ENCODE results near the gene PACRG.

DNA sequence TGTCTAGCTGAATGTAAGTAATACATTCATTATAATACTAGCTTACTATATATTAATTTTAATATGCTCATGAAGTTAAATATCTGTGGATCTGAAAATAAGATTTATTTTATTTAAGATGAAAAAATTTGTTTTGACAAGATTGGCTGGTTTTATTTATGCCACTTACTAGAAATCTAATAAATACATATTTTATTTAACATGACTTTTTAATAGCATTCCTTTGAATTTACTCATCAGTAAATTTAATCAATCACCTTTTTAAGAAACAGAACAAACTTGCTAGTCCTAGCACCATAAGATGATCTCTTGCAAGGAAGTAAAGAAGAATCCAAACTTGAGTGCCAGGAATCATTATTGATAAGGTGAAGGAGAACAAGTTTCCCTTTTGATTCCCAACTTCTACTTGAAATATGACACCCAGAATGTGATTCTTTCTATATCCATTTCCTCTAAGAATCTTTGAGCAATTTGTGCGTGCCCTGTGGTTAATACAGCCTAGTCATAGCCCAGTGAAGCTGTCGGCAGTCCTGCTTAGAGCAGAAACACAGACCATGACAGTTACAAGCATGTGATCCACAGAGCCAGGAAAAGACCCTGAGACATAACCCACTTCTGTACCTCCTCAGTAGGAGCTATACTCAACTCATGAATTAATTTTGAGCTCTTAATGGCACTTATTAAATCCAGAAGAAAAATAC, 404.4 kb downstream of the PACRG start:
- TF ChIP-seq, protein P1, sequence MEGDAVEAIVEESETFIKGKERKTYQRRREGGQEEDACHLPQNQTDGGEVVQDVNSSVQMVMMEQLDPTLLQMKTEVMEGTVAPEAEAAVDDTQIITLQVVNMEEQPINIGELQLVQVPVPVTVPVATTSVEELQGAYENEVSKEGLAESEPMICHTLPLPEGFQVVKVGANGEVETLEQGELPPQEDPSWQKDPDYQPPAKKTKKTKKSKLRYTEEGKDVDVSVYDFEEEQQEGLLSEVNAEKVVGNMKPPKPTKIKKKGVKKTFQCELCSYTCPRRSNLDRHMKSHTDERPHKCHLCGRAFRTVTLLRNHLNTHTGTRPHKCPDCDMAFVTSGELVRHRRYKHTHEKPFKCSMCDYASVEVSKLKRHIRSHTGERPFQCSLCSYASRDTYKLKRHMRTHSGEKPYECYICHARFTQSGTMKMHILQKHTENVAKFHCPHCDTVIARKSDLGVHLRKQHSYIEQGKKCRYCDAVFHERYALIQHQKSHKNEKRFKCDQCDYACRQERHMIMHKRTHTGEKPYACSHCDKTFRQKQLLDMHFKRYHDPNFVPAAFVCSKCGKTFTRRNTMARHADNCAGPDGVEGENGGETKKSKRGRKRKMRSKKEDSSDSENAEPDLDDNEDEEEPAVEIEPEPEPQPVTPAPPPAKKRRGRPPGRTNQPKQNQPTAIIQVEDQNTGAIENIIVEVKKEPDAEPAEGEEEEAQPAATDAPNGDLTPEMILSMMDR (CRISPR knock-in tag; IDR thresholded peaks at IDR 0.05): no peak
- TF ChIP-seq, protein P2, sequence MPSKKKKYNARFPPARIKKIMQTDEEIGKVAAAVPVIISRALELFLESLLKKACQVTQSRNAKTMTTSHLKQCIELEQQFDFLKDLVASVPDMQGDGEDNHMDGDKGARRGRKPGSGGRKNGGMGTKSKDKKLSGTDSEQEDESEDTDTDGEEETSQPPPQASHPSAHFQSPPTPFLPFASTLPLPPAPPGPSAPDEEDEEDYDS (CRISPR knock-in tag; IDR thresholded peaks at IDR 0.05): no peak
- no peak for TF ChIP-seq ZNF549 (CRISPR knock-in tag; IDR thresholded peaks at IDR 0.05)
- TF ChIP-seq POLR2A (IDR thresholded peaks at IDR 0.05; ENCODE audit: insufficient read depth in 1 of 2, low read depth in 2 of 2, low read length in 2 of 2): no peak
- TF ChIP-seq, protein P3, sequence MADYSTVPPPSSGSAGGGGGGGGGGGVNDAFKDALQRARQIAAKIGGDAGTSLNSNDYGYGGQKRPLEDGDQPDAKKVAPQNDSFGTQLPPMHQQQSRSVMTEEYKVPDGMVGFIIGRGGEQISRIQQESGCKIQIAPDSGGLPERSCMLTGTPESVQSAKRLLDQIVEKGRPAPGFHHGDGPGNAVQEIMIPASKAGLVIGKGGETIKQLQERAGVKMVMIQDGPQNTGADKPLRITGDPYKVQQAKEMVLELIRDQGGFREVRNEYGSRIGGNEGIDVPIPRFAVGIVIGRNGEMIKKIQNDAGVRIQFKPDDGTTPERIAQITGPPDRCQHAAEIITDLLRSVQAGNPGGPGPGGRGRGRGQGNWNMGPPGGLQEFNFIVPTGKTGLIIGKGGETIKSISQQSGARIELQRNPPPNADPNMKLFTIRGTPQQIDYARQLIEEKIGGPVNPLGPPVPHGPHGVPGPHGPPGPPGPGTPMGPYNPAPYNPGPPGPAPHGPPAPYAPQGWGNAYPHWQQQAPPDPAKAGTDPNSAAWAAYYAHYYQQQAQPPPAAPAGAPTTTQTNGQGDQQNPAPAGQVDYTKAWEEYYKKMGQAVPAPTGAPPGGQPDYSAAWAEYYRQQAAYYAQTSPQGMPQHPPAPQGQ (CRISPR knock-in tag; IDR thresholded peaks at IDR 0.05; ENCODE audit: borderline replicate concordance): no peak
- TF ChIP-seq ATF2 (CRISPR knock-in tag; IDR thresholded peaks at IDR 0.05): no peak
- TF ChIP-seq ZBTB1 (CRISPR knock-in tag; IDR thresholded peaks at IDR 0.05; ENCODE audit: borderline replicate concordance): no peak
- no peak for TF ChIP-seq ZNF10 (CRISPR knock-in tag; IDR thresholded peaks at IDR 0.05; ENCODE audit: borderline replicate concordance, low read depth)
- no peak for TF ChIP-seq ARNT (IDR thresholded peaks at IDR 0.05)
- TF ChIP-seq RBFOX2 (IDR thresholded peaks at IDR 0.05; ENCODE audit: low read depth, low read length): no peak
- TF ChIP-seq, protein P4, sequence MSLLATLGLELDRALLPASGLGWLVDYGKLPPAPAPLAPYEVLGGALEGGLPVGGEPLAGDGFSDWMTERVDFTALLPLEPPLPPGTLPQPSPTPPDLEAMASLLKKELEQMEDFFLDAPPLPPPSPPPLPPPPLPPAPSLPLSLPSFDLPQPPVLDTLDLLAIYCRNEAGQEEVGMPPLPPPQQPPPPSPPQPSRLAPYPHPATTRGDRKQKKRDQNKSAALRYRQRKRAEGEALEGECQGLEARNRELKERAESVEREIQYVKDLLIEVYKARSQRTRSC (CRISPR knock-in tag; IDR thresholded peaks at IDR 0.05; ENCODE audit: low read depth): no peak
- TF ChIP-seq ZNF280B (CRISPR knock-in tag; IDR thresholded peaks at IDR 0.05; ENCODE audit: borderline replicate concordance): no peak
- no peak for TF ChIP-seq BHLHE40 (IDR thresholded peaks at IDR 0.05; ENCODE audit: low read length)
- no peak for TF ChIP-seq ZNF335 (CRISPR knock-in tag; IDR thresholded peaks at IDR 0.05)
